ENCODE measurements around the gene SLC30A10.

SLC30A10 gene

GRCh38 chr1:219905524-219905923 lies 22.8 kb downstream of the SLC30A10 start:
- DNase-seq: no peak
- no peaks in the 10 kb centered on the region for H3K36me3 ChIP-seq (ENCODE audit: control insufficient read depth in 4 of 4, insufficient read depth in 4 of 4, low read length in 3 of 4)
- WGBS (ENCODE audit: insufficient coverage): 100% methylated on average over 3 of the region's 4 CpGs
- no peaks in the 10 kb centered on the region for H3K27me3 ChIP-seq (replicated peaks in 2 of 5; ENCODE audit: control insufficient read depth in 4 of 5, insufficient read depth in 5 of 5, low read length in 4 of 5)
- ChIA-PET POLR2A (no interaction called here), CTCF (interaction anchor here (0.6 kb wide), 1 partner anchor 29 kb away, joined by 3 read pairs; no protein-coding TSS in a partner anchor)
- peak overlapping the region in 1 of 2 experiments; percentile 55 for H3K27ac ChIP-seq (ENCODE audit: insufficient read depth in 1 of 2, low read depth in 1 of 2, low read length in 2 of 2, poor library complexity in 1 of 2, severe bottlenecking in 2 of 2)
- H3K9me3 ChIP-seq (ENCODE audit: control extremely low read depth in 1 of 5, control insufficient read depth in 4 of 5, insufficient read depth in 2 of 5, low read depth in 1 of 5, low read length in 4 of 5): no peaks in the 10 kb centered on the region
- H3K4me3 ChIP-seq (ENCODE audit: control insufficient read depth in 1 of 7, extremely low read depth in 1 of 7, insufficient read depth in 4 of 7, low read depth in 2 of 7, low read length in 6 of 7): no peak overlapping the region
- H3K4me1 ChIP-seq (ENCODE audit: control extremely low read depth in 1 of 4, control insufficient read depth in 4 of 4, insufficient read depth in 4 of 4, low read length in 3 of 4): peaks cover 0 to 21% (median 14%) of the 10 kb centered on the region in 4 experiments

GRCh38 chr1:219904934-219905333 lies 23.4 kb downstream of the SLC30A10 start:
- CTCF ChIA-PET: interaction anchor here (0.6 kb wide), 1 partner anchor 28 kb away, joined by 3 read pairs; no protein-coding TSS in a partner anchor

GRCh38 chr1:219903353-219903871 lies 24.9 kb downstream of the SLC30A10 start:
- POLR2A ChIA-PET: no interaction called here
- 93% methylated on average over 4 of the region's 5 CpGs for WGBS (ENCODE audit: insufficient coverage)

More at GRCh38 chr1:219904934-219905333, 23.4 kb downstream of the SLC30A10 start:
- H3K27me3 ChIP-seq (replicated peaks in 2 of 5; ENCODE audit: control insufficient read depth in 4 of 5, insufficient read depth in 5 of 5, low read length in 4 of 5): peaks cover 0 to 3% (median 0%) of the 10 kb centered on the region in 5 experiments
- H3K4me3 ChIP-seq (ENCODE audit: control insufficient read depth in 1 of 7, extremely low read depth in 1 of 7, insufficient read depth in 4 of 7, low read depth in 2 of 7, low read length in 6 of 7): no peak overlapping the region
- H3K4me1 ChIP-seq (ENCODE audit: control extremely low read depth in 1 of 4, control insufficient read depth in 4 of 4, insufficient read depth in 4 of 4, low read length in 3 of 4): peaks cover 0 to 21% (median 14%) of the 10 kb centered on the region in 4 experiments
- WGBS (ENCODE audit: insufficient coverage): 67% methylated on average over 1 of the region's 2 CpGs
- no peak overlapping the region for H3K27ac ChIP-seq (ENCODE audit: insufficient read depth in 1 of 2, low read depth in 1 of 2, low read length in 2 of 2, poor library complexity in 1 of 2, severe bottlenecking in 2 of 2)
- POLR2A ChIA-PET: no interaction called here
- no peak for DNase-seq
- H3K9me3 ChIP-seq (ENCODE audit: control extremely low read depth in 1 of 5, control insufficient read depth in 4 of 5, insufficient read depth in 2 of 5, low read depth in 1 of 5, low read length in 4 of 5): no peaks in the 10 kb centered on the region
- no peaks in the 10 kb centered on the region for H3K36me3 ChIP-seq (ENCODE audit: control insufficient read depth in 4 of 4, insufficient read depth in 4 of 4, low read length in 3 of 4)

GRCh38 chr1:219902951-219903350 lies 25.4 kb downstream of the SLC30A10 start:
- Histone ChIP-seq H3K9me3 (ENCODE audit: control extremely low read depth in 1 of 5, control insufficient read depth in 4 of 5, insufficient read depth in 2 of 5, low read depth in 1 of 5, low read length in 4 of 5) (no peaks in the 10 kb centered on the region), H3K36me3 (ENCODE audit: control insufficient read depth in 4 of 4, insufficient read depth in 4 of 4, low read length in 3 of 4) (no peaks in the 10 kb centered on the region), H3K4me3 (ENCODE audit: control insufficient read depth in 1 of 7, extremely low read depth in 1 of 7, insufficient read depth in 4 of 7, low read depth in 2 of 7, low read length in 6 of 7) (no peak overlapping the region), H3K27ac (ENCODE audit: insufficient read depth in 1 of 2, low read depth in 1 of 2, low read length in 2 of 2, poor library complexity in 1 of 2, severe bottlenecking in 2 of 2) (no peak overlapping the region), H3K27me3 (replicated peaks in 2 of 5; ENCODE audit: control insufficient read depth in 4 of 5, insufficient read depth in 5 of 5, low read length in 4 of 5) (peaks cover 0 to 3% (median 0%) of the 10 kb centered on the region in 5 experiments), H3K4me1 (ENCODE audit: control extremely low read depth in 1 of 4, control insufficient read depth in 4 of 4, insufficient read depth in 4 of 4, low read length in 3 of 4) (peaks cover 0 to 14% (median 12%) of the 10 kb centered on the region in 4 experiments)
- CTCF ChIA-PET: no interaction called here
- no peak for DNase-seq
- POLR2A ChIA-PET: no interaction called here
- WGBS (ENCODE audit: insufficient coverage): 100% methylated on average over 1 of the region's 4 CpGs

More at GRCh38 chr1:219903353-219903871, 24.9 kb downstream of the SLC30A10 start:
- no peak overlapping the region for H3K27ac ChIP-seq (ENCODE audit: insufficient read depth in 1 of 2, low read depth in 1 of 2, low read length in 2 of 2, poor library complexity in 1 of 2, severe bottlenecking in 2 of 2)
- no peaks in the 10 kb centered on the region for H3K9me3 ChIP-seq (ENCODE audit: control extremely low read depth in 1 of 5, control insufficient read depth in 4 of 5, insufficient read depth in 2 of 5, low read depth in 1 of 5, low read length in 4 of 5)
- DNase-seq: no peak
- H3K27me3 ChIP-seq (replicated peaks in 2 of 5; ENCODE audit: control insufficient read depth in 4 of 5, insufficient read depth in 5 of 5, low read length in 4 of 5): peaks cover 0 to 3% (median 0%) of the 10 kb centered on the region in 5 experiments
- H3K4me3 ChIP-seq (ENCODE audit: control insufficient read depth in 1 of 7, extremely low read depth in 1 of 7, insufficient read depth in 4 of 7, low read depth in 2 of 7, low read length in 6 of 7): no peak overlapping the region
- H3K36me3 ChIP-seq (ENCODE audit: control insufficient read depth in 4 of 4, insufficient read depth in 4 of 4, low read length in 3 of 4): no peaks in the 10 kb centered on the region
- peaks cover 0 to 16% (median 14%) of the 10 kb centered on the region in 4 experiments for H3K4me1 ChIP-seq (ENCODE audit: control extremely low read depth in 1 of 4, control insufficient read depth in 4 of 4, insufficient read depth in 4 of 4, low read length in 3 of 4)
- CTCF ChIA-PET: no interaction called here

GRCh38 chr1:219900882-219901281 lies 27.5 kb downstream of the SLC30A10 start:
- no peaks in the 10 kb centered on the region for H3K36me3 ChIP-seq (ENCODE audit: control insufficient read depth in 4 of 4, insufficient read depth in 4 of 4, low read length in 3 of 4)
- no peak overlapping the region for H3K4me3 ChIP-seq (ENCODE audit: control insufficient read depth in 1 of 7, extremely low read depth in 1 of 7, insufficient read depth in 4 of 7, low read depth in 2 of 7, low read length in 6 of 7)
- no peak overlapping the region for H3K27ac ChIP-seq (ENCODE audit: insufficient read depth in 1 of 2, low read depth in 1 of 2, low read length in 2 of 2, poor library complexity in 1 of 2, severe bottlenecking in 2 of 2)
- CTCF ChIA-PET: no interaction called here
- no CpG with 5 or more reads among the region's 1 CpG for WGBS (ENCODE audit: insufficient coverage)
- no peaks in the 10 kb centered on the region for H3K9me3 ChIP-seq (ENCODE audit: control extremely low read depth in 1 of 5, control insufficient read depth in 4 of 5, insufficient read depth in 2 of 5, low read depth in 1 of 5, low read length in 4 of 5)
- DNase-seq: no peak
- peaks cover 0 to 3% (median 0%) of the 10 kb centered on the region in 5 experiments for H3K27me3 ChIP-seq (replicated peaks in 2 of 5; ENCODE audit: control insufficient read depth in 4 of 5, insufficient read depth in 5 of 5, low read length in 4 of 5)
- no peaks in the 10 kb centered on the region for H3K4me1 ChIP-seq (ENCODE audit: control extremely low read depth in 1 of 4, control insufficient read depth in 4 of 4, insufficient read depth in 4 of 4, low read length in 3 of 4)
- POLR2A ChIA-PET: no interaction called here

- peaks cover 0 to 3% (median 0%) of the 10 kb centered on the region in 5 experiments for H3K9me3 ChIP-seq (ENCODE audit: control extremely low read depth in 1 of 5, control insufficient read depth in 4 of 5, insufficient read depth in 2 of 5, low read depth in 1 of 5, low read length in 4 of 5)
- ChIA-PET CTCF (no interaction called here), POLR2A (no interaction called here)
- H3K36me3 ChIP-seq (ENCODE audit: control insufficient read depth in 4 of 4, insufficient read depth in 4 of 4, low read length in 3 of 4): no peaks in the 10 kb centered on the region
- peaks cover 0 to 3% (median 0%) of the 10 kb centered on the region in 5 experiments for H3K27me3 ChIP-seq (replicated peaks in 2 of 5; ENCODE audit: control insufficient read depth in 4 of 5, insufficient read depth in 5 of 5, low read length in 4 of 5)
- 100% methylated on average over 1 of the region's 1 CpG for WGBS (ENCODE audit: insufficient coverage)
- H3K27ac ChIP-seq (ENCODE audit: insufficient read depth in 1 of 2, low read depth in 1 of 2, low read length in 2 of 2, poor library complexity in 1 of 2, severe bottlenecking in 2 of 2): no peak overlapping the region
- no peak for DNase-seq
- H3K4me3 ChIP-seq (ENCODE audit: control insufficient read depth in 1 of 7, extremely low read depth in 1 of 7, insufficient read depth in 4 of 7, low read depth in 2 of 7, low read length in 6 of 7): no peak overlapping the region
- H3K4me1 ChIP-seq (ENCODE audit: control extremely low read depth in 1 of 4, control insufficient read depth in 4 of 4, insufficient read depth in 4 of 4, low read length in 3 of 4): no peaks in the 10 kb centered on the region
Observed at GRCh38 chr1:219900201-219900600, 28.2 kb downstream of the SLC30A10 start.

- 100% methylated on average over 1 of the region's 5 CpGs for WGBS (ENCODE audit: insufficient coverage)
- H3K27ac ChIP-seq (ENCODE audit: insufficient read depth in 1 of 2, low read depth in 1 of 2, low read length in 2 of 2, poor library complexity in 1 of 2, severe bottlenecking in 2 of 2): no peak overlapping the region
- H3K4me1 ChIP-seq (ENCODE audit: control extremely low read depth in 1 of 4, control insufficient read depth in 4 of 4, insufficient read depth in 4 of 4, low read length in 3 of 4): no peaks in the 10 kb centered on the region
- no peak for DNase-seq
- peaks cover 0 to 3% (median 2%) of the 10 kb centered on the region in 5 experiments for H3K27me3 ChIP-seq (replicated peaks in 2 of 5; ENCODE audit: control insufficient read depth in 4 of 5, insufficient read depth in 5 of 5, low read length in 4 of 5)
- peaks cover 0 to 3% (median 0%) of the 10 kb centered on the region in 5 experiments for H3K9me3 ChIP-seq (ENCODE audit: control extremely low read depth in 1 of 5, control insufficient read depth in 4 of 5, insufficient read depth in 2 of 5, low read depth in 1 of 5, low read length in 4 of 5)
- no peak overlapping the region for H3K4me3 ChIP-seq (ENCODE audit: control insufficient read depth in 1 of 7, extremely low read depth in 1 of 7, insufficient read depth in 4 of 7, low read depth in 2 of 7, low read length in 6 of 7)
- H3K36me3 ChIP-seq (ENCODE audit: control insufficient read depth in 4 of 4, insufficient read depth in 4 of 4, low read length in 3 of 4): no peaks in the 10 kb centered on the region
- CTCF ChIA-PET: no interaction called here
- POLR2A ChIA-PET: no interaction called here
Observed at GRCh38 chr1:219898375-219898774, 30.0 kb downstream of the SLC30A10 start.

All from common myeloid progenitor, CD34-positive (primary cell).